ENCODE results near the gene QPCT.

QPCT gene

GRCh38 chr2:37391711-37392110 lies 47.3 kb downstream of the QPCT start:
- Histone ChIP-seq H3K27ac (no peak overlapping the region), H3K4me3 (ENCODE audit: low read depth in 1 of 2, low read length in 1 of 2) (no peak overlapping the region), H3K27me3 (no peaks in the 10 kb centered on the region), H3K4me1 (ENCODE audit: control insufficient read depth in 1 of 2, insufficient read depth in 1 of 2, low read depth in 1 of 2, low read length in 1 of 2) (peaks cover 11% of the 10 kb centered on the region in 2 experiments), H3K9me3 (no peaks in the 10 kb centered on the region), H3K36me3 (no peaks in the 10 kb centered on the region)
- no peak for TF ChIP-seq CTCF (IDR thresholded peaks at IDR 0.05)

- TF ChIP-seq CTCF (IDR thresholded peaks at IDR 0.05): no peak
Measured at GRCh38 chr2:37392428-37392827, 48.0 kb downstream of the QPCT start.

GRCh38 chr2:37394263-37394662 lies 49.8 kb downstream of the QPCT start:
- Histone ChIP-seq H3K9me3 (no peaks in the 10 kb centered on the region), H3K27me3 (no peaks in the 10 kb centered on the region), H3K36me3 (no peaks in the 10 kb centered on the region), H3K27ac (no peak overlapping the region), H3K4me1 (ENCODE audit: control insufficient read depth in 1 of 2, insufficient read depth in 1 of 2, low read depth in 1 of 2, low read length in 1 of 2) (peaks cover 11% of the 10 kb centered on the region in 2 experiments), H3K4me3 (ENCODE audit: low read depth in 1 of 2, low read length in 1 of 2) (no peak overlapping the region)
- no peak for TF ChIP-seq CTCF (IDR thresholded peaks at IDR 0.05)

More at GRCh38 chr2:37392428-37392827, 48.0 kb downstream of the QPCT start:
- Histone ChIP-seq H3K4me1 (ENCODE audit: control insufficient read depth in 1 of 2, insufficient read depth in 1 of 2, low read depth in 1 of 2, low read length in 1 of 2) (peaks cover 11% of the 10 kb centered on the region in 2 experiments), H3K27me3 (no peaks in the 10 kb centered on the region), H3K27ac (no peak overlapping the region), H3K36me3 (no peaks in the 10 kb centered on the region), H3K9me3 (no peaks in the 10 kb centered on the region), H3K4me3 (ENCODE audit: low read depth in 1 of 2, low read length in 1 of 2) (no peak overlapping the region)

GRCh38 chr2:37394796-37395555 lies 50.5 kb downstream of the QPCT start:
- Histone ChIP-seq H3K36me3 (no peaks in the 10 kb centered on the region), H3K27ac (no peak overlapping the region), H3K4me3 (ENCODE audit: low read depth in 1 of 2, low read length in 1 of 2) (no peak overlapping the region), H3K27me3 (no peaks in the 10 kb centered on the region), H3K4me1 (ENCODE audit: control insufficient read depth in 1 of 2, insufficient read depth in 1 of 2, low read depth in 1 of 2, low read length in 1 of 2) (peaks cover 8 to 9% of the 10 kb centered on the region in 2 experiments), H3K9me3 (no peaks in the 10 kb centered on the region)
- TF ChIP-seq CTCF (IDR thresholded peaks at IDR 0.05): no peak

GRCh38 chr2:37396890-37397565 lies 52.6 kb downstream of the QPCT start:
- H3K4me1 ChIP-seq (ENCODE audit: control insufficient read depth in 1 of 2, insufficient read depth in 1 of 2, low read depth in 1 of 2, low read length in 1 of 2): no peaks in the 10 kb centered on the region
- no peaks in the 10 kb centered on the region for H3K27me3 ChIP-seq
- no peak overlapping the region for H3K27ac ChIP-seq
- no peaks in the 10 kb centered on the region for H3K36me3 ChIP-seq
- no peaks in the 10 kb centered on the region for H3K9me3 ChIP-seq
- no peak for TF ChIP-seq CTCF (IDR thresholded peaks at IDR 0.05)
- no peak overlapping the region for H3K4me3 ChIP-seq (ENCODE audit: low read depth in 1 of 2, low read length in 1 of 2)

Data from neutrophil (primary cell).